Midbrain (tissue), 1 donor: ENCODE results near the gene HMCN1.
"Not testable (repeated sequence)": the region's sequence is repeated elsewhere in the genome, so short reads cannot be mapped to it uniquely, and the experiment has no call there.

Source experiments
- DNase-seq: peaks from one replicate; lab custom pipeline; 2025; lab: John Stamatoyannopoulos, UW

The HMCN1 gene

DNA sequence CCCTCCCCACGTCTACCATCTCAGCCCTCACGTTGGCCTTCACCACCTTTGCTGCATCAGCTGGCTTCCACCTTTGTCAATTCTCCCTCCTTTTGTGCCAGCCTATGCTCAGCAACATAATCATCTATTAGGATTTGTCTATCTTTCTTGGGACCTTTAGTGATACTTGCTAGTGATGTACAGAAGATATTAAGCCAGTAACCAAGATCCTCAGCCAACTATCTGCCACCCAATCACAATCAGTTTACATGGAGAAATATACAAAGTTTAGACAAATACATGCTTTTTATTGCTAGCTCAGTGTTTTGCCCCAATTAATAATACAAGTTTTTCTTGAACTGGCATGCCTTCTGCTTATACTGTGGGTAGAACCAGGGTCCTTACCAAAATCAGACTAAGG lies 468.6 kb downstream of the HMCN1 start:
- DNase-seq: no peak

DNA sequence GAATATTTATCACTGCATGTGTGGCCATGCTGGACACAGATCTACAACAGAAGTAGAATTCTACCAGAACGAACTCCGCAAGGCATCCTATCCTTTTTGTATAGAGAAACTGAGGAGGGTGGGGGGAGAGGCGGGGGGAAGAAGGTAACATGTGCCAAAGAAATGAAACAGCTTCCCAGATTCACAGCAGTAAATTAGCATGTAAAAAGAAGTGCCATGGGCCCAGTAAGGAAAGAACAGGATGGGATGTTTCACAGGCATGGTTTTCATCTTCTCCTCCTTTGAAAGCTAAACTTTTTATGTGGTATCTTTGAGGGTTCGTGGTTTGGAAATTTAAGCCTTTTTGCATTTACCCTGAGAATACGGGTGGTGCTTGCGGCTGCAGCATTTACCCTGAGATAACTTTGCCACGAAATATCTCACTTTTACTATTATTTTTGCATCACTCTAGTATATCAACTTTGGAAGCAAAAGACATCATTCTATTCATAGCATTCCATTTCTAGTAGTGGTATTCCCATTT lies 471.9 kb downstream of the HMCN1 start:
- no peak for DNase-seq

DNA sequence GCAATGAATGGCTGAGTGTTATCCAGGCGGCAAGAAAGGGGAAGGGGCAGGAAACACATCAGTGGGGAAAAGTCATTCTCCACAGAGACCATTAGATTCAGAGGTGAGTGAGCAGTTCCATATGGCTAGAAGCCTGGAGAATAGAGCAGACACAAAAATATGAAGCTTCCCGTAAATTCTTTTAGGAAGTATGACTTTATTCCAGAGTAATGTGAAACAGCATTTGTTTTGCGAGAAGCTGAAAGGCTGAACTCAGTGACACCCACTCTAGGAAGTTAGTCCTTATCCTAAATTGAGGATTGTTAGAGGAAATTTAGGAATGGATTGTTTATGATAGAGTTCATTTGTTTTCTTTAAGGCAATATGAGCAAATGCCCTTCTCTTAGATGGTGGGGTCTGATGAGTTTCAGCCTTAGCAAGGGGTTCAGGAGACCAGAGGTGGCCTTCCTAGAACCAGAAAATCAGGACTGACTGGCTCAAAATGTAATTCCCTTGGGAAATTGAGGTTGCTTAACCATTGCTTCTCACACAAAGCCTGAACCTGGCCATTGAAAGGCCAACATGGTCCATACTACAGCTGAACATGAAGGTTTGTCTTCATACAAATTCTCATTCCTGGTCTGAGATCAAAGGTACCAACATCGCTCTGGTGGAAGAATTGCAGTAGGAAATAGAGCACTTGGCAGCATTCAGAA lies 473.3 kb downstream of the HMCN1 start:
- no peak for DNase-seq

DNA sequence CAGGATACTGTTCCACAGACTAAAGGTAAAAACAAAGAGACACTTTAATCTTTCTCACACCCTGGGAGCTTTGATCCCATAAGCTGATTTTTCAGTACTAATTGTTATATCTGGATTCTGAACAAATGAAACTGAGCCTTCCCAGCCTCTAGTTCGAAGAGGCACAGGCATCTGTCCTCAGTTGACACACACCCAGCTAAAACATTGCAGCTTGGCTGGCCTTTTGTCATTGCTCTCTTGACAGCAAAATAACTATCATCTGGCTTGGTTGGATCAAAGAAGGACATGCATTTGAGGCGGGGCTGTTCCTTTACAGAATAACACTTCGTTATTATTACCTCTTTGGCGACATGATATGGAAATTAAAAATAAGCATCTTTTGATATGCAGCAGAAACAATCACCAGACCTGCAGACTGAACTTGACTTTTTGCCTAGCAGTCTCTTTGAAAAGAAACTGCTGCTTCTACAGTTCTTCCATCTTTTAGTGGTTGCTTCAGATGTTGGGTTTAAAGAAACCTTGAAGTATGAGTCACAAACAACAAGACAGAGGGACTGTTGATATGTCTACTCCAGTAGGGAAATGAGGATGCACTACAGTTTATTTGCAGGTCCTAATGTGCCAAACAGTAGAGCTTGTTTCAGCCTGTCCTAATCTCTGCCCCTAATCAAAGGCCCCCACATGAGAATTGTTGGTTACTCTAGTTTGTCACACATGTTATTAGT lies 474.4 kb downstream of the HMCN1 start:
- DNase-seq: no peak

DNA sequence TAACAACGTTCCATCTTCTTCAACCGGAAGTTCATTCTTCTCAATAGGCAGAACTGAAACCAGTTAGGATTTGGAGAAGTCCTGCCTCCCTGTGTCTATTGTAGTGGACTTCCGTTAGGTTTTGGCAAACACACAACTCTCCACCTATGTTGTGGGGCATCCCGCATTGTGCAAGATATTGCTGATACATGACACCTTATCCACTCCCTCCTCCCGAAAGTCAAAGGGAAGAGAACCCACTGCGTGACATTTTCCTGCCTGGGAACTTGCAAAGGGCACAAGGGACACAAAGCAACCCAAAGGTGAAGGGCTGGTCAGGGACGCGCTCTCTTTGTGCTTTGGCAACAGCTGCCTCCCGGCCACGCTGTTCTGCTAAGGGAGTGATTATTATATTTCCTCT lies 476.1 kb downstream of the HMCN1 start:
- no peak for DNase-seq

DNA sequence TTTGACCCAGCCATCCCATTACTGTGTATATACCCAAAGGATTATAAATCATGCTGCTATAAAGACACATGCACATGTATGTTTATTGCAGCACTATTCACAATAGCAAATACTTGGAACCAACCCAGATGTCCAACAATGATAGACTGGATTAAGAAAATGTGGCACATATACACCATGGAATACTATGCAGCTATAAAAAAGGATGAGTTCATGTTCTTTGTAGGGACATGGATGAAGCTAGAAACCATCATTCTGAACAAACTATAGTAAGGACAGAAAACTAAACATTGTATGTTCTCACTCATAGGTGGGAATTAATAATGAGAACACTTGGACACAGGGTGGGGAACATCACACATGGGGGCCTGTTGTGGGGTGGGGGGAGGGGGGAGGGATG lies 477.4 kb downstream of the HMCN1 start:
- DNase-seq: not testable (repeated sequence)

DNA sequence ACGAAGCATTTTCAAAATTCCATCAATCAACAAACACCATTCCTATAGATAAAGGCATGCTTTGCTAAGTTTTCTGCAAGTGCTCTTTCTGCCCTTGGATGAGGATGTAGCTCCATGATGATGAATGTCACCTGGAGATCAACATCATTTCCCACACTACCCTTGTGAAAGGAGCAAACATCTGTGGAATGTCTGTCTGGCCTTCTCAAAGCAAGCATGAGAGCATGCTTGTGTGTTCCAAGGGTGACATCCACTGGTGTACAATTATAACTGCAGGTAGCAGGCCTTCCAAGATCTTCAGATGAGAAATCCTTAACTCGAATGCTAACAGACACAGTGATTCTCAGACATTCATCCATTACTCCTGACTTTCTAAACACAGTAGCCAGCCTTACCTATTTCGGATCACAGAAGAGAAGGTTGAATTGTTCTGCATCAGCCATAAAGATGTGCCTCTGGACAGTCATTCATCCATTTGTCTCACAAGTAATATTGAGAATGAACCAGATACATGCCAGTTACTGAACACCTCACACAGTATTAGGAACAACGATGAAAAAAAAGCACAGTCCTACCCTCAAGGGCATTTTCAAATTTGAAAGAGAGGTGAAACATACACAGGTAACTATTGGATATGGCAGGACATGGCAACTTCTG lies 478.5 kb downstream of the HMCN1 start:
- DNase-seq: peak; percentile 77

DNA sequence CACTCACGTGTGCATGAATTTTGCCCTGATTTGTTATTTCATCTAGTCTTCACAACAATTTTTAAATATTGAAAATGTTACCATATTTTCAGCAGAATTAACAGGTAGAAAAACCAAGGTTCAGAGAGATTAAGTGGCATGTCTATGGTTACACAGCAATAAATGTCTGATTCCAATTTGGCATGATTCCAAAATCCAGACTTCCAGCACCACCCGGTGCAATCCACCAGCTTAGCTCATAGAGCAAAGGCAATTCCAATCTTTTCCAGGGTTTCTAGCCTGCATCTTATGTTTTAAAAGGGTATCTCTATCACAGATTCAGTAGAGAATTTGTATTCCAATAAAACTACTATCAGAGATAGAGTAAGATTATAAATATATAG lies 479.0 kb downstream of the HMCN1 start:
- DNase-seq: no peak

DNA sequence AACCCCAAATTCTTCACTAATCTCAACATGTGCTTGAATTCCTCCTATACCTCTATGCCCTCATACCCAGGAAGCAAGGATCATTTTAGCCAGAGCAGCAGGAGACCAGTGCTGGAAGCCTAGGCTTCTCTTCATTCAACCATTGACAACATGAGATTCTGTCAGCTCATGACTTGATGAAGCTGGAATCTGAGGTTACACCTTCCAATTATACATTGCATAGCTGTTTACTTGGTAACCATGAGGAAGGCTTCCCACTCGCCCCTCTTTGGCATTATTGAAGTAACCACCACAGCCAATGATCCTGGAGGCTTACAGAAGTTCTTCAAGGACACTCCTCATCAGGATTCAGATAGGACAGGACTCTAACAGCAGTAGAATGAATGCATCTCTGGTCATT lies 480.6 kb downstream of the HMCN1 start:
- no peak for DNase-seq

DNA sequence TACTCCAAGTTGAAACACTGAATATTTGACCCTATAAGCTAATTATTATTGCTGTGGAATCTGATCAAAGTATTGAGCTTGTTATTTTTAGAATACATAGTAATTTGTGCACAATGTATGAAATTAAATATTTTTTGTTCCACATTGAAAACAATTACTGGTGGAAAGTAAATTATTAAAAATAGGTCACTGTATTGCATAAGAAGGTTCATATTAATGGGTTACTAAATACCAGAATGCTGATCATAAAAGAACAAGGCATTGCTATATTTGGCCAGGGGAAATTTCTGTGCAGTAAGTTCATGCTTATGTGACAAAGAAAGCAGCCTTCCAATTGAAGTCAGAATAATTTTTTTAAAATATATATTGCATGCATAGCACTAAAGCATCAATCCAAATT lies 481.4 kb downstream of the HMCN1 start:
- no peak for DNase-seq

DNA sequence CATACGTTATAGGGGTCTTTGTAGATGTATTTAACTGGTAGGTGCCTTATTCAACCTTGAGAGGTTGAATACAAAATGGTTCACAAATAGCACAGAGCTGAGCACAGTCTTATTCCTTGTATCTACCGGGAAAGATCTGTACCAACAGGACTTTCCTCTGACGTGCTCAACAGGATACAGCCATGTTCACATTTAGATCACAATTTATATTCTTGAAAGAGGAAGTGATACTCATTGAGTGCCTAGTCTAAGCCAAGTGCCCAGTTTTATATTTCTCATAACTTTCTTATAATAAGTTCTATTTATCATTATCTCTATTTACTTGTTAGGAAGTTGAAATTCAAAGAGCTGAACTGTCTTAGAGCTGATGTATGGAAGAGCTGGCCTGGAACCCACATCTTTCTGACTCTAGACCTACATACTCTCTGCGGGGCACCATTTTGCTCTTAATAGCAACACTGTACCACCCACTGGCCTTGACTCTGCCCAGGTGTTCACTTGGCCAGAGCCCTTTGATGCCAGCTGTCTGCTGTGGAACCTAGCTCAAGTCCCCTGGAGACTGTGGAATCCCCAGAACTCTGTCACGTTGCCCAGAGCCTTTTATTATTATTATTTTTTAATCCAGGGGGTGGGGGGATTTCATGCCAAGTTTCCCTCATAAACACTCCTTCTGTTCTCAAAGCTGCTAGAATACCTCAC lies 484.6 kb downstream of the HMCN1 start:
- DNase-seq: no peak

DNA sequence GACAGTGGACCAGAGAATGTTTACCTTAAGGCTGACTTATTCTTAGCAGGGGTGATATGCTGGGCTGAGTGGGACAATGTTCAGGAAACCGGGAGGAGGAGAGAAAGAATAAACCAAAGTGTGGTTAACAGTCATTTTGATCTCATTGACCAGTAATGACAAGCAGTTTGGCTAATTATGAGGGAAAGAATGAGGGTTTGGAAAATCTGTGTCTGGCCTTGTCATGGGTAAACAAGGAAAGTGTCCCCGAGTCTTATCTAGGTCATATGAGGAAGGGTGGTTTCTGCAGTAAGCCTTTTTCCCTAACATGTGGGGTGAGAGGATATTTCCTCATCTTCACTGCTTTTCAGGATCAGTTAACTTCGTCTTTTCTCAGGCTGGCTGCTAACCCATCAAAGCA lies 485.9 kb downstream of the HMCN1 start:
- no peak for DNase-seq

DNA sequence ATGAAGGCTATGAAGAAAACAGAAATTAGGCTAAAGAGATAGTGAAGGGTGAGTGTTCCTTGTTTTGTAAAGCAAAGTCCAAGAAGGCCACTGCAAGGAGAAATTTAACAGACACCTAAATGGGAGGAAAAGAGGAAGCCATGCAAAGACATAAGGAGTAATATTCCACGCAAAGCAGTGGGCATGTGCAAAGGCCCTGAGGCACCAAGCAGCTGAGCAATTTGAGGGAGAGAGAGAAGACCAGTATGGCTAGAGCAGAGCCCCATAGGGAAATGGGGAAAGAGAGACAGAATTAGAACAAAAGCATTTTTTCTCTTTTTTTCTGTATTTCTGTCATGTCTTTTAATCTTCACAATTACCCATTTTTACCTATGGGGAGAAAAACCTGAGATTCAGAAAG lies 486.7 kb downstream of the HMCN1 start:
- DNase-seq: no peak

DNA sequence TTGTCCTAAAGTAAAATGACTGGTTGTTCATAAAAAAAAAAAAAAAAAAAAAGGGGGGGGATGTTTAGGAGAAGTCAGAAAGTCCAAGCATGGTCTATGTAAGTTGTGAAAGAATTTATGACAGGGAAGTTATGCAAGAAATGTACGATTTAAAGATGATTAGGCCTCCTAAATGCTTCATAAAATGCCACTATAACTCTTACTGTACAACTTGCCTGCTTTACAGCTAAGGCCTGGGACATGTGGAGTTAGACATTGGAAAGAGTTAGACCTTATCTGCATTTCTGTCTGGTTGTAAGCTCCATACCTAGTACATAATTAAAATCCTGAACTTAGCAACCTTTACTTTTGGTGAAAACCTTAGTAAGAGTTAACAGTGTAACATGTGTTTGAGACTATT lies 490.9 kb downstream of the HMCN1 start:
- DNase-seq: no peak

DNA sequence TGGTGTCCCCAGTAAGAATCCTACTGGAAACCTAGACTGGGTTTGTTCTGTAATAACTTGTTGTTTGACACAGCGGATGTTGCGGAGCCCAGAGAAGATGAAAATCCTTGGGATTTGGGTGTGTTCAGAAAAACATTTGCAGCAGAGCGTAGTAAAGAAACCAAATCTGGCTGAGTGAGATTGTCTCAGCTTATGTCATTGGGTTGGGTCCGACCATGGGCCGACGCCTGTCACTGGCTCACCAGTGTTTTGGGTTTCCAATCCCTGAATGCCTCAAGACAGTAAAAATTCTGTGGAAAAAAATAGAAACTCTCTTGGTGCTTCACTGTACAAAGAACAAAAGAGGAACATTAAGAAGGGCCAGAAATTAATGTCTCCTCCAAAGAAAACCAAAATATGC lies 494.6 kb downstream of the HMCN1 start:
- DNase-seq: no peak

DNA sequence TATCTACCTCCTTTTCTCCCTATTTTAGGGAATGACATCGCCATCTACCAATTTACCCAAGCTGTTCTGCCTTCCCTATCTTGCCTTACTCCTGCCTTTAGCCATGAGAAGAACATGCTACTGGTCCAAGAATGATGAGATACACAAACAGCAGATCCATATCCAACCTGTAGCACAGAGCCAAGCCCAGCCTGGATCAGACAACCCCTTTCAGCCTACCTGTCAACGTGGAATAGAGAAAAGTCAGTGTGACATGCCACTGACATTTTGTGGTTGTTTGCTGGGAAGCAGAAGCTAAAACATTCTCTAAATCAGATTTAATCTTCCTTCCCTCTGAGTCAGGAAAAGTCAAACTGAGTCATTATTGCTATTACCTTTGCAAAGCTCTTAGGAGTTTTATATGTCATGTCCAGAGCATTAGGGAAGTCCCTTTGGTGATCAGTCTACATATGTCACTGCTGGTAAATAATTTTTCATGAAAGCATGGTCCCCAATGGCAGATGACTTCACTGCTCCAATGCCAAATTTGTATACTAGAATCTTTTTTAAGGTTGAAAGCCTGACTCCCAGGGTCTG lies 497.8 kb downstream of the HMCN1 start:
- no peak for DNase-seq

DNA sequence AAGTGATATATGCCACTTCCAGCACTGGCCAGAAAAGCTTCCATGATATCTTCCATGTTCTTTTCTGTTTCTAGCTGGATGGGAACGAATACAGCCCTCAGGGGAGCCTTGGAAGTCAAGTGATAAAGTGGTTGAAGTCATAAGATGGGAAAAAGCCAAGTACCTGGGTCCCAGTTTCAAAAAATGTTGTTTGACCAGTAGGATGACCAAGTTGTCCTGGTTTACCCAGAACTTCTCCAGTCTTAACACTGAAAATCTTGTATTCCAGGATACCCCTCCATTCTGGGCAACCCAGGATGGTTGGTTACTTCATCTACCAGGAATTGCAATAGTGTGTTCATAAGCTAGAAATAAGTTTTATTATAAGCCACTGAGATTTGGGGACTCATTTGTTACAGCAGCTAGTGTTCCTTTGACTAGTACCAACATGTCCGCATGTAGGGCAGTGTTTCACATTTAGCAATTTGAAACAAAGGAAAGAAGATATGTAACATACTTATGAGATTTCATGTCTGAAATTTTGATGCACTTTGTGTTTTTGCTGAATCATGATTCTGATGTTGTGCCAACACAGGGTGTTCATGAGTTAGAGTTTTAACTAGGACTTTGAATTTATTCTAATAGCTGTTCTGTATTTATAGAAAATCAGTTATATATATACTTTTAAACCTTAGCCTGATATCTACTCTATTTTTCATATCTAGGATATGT lies 500.9 kb downstream of the HMCN1 start:
- DNase-seq: no peak

DNA sequence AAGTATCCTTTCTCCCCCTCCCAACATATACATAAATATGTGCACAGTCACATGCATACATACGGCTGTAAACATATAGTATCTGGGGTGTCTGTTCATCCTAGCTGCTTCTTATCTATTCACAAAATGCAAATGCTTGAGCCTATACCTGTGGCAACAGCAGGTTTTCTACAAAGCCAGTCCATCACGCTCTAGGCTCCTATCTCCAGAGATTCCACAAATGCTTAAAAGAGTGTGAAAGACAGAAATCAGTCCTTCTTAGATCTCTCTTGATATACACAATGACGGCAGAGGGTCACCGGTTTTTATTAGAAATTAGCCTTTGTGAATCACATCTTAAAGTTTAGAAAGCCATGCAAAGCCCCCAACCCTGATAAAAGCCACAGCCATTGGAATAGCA lies 501.5 kb downstream of the HMCN1 start:
- no peak for DNase-seq

DNA sequence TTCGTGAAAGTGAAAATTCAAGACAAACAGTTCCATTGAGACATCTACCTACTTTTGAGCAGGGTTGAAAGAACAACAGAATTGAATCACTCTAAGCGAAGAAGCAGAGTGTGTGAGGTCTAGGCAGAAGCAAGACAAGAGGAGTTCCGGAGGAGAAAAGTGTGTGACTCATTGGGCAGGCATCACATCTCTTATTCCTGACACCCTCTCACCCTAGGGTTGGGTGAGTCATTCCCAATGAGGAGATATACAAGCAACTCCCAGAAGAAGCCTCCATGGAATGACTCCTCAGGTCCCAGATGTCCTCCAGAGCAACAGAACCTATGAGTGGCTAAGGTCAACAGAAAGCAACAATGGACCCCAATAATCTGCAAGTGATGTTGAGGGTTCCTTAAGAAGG lies 502.7 kb downstream of the HMCN1 start:
- DNase-seq: no peak

DNA sequence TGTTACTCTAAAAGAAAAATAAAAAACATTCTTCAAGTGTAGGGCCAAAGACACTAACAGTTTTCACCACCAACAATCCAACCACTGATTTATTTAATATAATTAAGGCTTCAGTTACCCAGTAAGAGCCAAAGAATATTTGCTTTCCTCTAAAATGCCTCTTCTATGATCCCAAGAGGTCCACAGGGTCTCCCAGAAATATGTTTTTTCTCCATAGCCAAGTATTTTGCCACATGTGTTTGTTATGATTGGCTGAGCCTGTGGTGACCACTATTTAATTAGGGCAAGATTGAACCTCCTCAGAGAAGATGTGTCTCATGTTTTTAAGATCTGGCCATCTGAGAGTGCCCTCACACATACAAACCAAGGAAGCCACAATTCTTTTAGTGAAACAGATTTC lies 505.0 kb downstream of the HMCN1 start:
- DNase-seq: no peak

DNA sequence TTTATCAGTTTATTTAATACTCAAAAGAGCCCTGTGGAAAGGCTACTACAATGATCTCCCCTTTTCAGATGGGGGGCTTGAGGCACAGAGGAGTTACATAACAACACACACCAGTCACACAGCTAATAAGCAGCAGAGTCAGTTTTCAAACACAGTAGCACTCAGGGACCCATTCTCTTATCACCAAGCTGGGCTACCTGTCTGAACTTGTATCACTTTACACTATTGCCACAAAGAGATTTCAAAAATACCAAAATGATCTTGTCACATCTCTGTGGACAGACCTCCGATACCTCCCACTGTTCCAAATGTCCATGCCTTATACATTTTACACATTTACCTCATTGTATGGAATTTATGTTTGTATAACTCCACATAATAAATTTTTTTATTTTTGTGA lies 506.2 kb downstream of the HMCN1 start:
- no peak for DNase-seq
